Peyer's patch (tissue), 4 donors: ENCODE measurements around the gene DENND4B. TPM values are rescaled to one million over a fixed set of nuclear protein-coding genes. Genes with fewer than 3 reads are reported as not detected.
A peak's percentile ranks its signal among the peaks of the same experiment; 100 is the strongest.

Source experiments
- DNase-seq, 3 donors: peaks; one replicate each; pipeline ENCODE4 v3.0.0-alpha.2; 2017 to 2019
- H3K27ac ChIP-seq, 4 donors: fragments of 200-600 bp; sonication (generic); one replicate each; pipeline ENCODE4 v1.5.1; 2016 to 2019
- H3K27me3 ChIP-seq, 2 donors: fragments of 200-600 bp; sonication (generic); one replicate each; pipeline ENCODE4 v1.5.1; 2019
- H3K36me3 ChIP-seq, 3 donors: fragments of 200-600 bp; sonication (generic); one replicate each; pipeline ENCODE4 v1.5.1; 2016 to 2019
- H3K4me1 ChIP-seq, 4 donors: fragments of 200-600 bp; sonication (generic); one replicate each; pipeline ENCODE4 v1.5.1; 2016 to 2019
- H3K4me3 ChIP-seq, 4 donors: fragments of 200-600 bp; sonication (generic); 1 replicate in 3 of 4; 2 replicates in 1 of 4; pipeline ENCODE4 v1.5.1; 2016 to 2019; ENCODE audit warnings: mild to moderate bottlenecking in 1 of 4
- H3K9me3 ChIP-seq, 4 donors: fragments of 200-600 bp; sonication (generic); one replicate each; pipeline ENCODE4 v1.5.1; 2016 to 2019; ENCODE audit warnings: mild to moderate bottlenecking in 1 of 4
- POLR2A ChIP-seq, 2 donors: fragments of 450-650 bp; IDR thresholded peaks; one replicate each; pipeline ENCODE4 v1.5.1; 2017; ENCODE audit warnings: antibody characterized with exemption in 2 of 2, mild to moderate bottlenecking in 2 of 2, moderate library complexity in 2 of 2
- total RNA-seq, 4 donors: library from RNA; depleted of rRNA; stranded (reverse); fragments of >200 nt; gene quantifications; one replicate each; pipeline ENCODE4 v1.1.0, GENCODE V29; 2016
- TF ChIP-seq, protein P1 (sequence below), 6 experiments: fragments of 450-650 bp in 4 of 6; fragments of 200-600 bp in 2 of 6; sonication (generic) in 1 of 6; IDR thresholded peaks; one replicate each; pipeline ENCODE4 v1.5.1; 2017 to 2019; ENCODE audit warnings: antibody characterized with exemption in 6 of 6, mild to moderate bottlenecking in 3 of 6, moderate library complexity in 1 of 6

DENND4B gene
- total RNA-seq, 4 donors from 2014 or later: 48.2 to 130 (median 91.6) TPM

DNA sequence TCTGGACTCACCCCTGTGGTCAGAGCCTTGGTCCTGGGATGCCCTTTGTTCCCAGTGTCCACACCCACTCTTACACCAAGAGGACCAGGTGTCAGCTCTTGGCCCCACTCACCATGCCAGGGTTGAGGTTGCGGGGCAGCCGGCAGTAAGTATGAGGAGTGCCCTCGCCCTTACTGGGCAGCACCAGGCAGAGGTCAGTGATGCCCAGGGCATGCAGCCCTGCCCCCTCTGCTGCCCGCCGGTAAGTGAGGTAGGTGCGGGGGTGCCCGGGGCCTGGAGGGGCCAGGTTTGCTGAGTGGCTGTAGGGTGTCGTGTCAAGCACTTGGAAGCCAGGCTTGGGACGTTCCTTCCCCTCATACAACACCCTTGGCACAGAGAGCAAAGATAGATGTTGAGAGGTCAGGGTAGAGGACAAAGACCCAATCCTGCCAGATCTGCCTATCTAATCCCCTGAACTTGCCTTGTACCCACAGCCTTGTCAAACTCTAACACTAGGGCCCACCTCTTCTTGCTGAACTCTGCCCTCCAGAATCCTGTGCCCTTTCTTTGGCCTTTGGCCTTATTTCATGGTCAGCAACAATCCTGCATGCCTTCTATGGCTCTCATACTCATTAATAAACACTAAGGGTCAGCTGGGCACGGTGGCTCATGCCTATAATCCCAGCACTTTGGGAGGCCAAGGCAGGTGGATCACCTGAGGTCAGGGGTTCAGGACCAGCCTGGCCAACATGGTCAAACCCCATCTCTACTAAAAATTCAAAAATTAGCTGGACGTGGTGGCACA lies 3.6 kb downstream of the DENND4B start:
- H3K4me1 ChIP-seq: peaks cover 0 to 21% (median 8%) of the 10 kb centered on the region in 4 donors
- no peaks in the 10 kb centered on the region for H3K9me3 ChIP-seq
- H3K27ac ChIP-seq: no peak overlapping the region
- TF ChIP-seq POLR2A (IDR thresholded peaks at IDR 0.05): no peak
- TF ChIP-seq, protein P1, sequence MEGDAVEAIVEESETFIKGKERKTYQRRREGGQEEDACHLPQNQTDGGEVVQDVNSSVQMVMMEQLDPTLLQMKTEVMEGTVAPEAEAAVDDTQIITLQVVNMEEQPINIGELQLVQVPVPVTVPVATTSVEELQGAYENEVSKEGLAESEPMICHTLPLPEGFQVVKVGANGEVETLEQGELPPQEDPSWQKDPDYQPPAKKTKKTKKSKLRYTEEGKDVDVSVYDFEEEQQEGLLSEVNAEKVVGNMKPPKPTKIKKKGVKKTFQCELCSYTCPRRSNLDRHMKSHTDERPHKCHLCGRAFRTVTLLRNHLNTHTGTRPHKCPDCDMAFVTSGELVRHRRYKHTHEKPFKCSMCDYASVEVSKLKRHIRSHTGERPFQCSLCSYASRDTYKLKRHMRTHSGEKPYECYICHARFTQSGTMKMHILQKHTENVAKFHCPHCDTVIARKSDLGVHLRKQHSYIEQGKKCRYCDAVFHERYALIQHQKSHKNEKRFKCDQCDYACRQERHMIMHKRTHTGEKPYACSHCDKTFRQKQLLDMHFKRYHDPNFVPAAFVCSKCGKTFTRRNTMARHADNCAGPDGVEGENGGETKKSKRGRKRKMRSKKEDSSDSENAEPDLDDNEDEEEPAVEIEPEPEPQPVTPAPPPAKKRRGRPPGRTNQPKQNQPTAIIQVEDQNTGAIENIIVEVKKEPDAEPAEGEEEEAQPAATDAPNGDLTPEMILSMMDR (IDR thresholded peaks at IDR 0.05): no peak
- peaks cover 0 to 60% (median 0%) of the 10 kb centered on the region in 3 donors for H3K36me3 ChIP-seq
- no peaks in the 10 kb centered on the region for H3K27me3 ChIP-seq
- DNase-seq: peak in 1 of 3 donors; percentile 32
- no peak overlapping the region for H3K4me3 ChIP-seq

DNA sequence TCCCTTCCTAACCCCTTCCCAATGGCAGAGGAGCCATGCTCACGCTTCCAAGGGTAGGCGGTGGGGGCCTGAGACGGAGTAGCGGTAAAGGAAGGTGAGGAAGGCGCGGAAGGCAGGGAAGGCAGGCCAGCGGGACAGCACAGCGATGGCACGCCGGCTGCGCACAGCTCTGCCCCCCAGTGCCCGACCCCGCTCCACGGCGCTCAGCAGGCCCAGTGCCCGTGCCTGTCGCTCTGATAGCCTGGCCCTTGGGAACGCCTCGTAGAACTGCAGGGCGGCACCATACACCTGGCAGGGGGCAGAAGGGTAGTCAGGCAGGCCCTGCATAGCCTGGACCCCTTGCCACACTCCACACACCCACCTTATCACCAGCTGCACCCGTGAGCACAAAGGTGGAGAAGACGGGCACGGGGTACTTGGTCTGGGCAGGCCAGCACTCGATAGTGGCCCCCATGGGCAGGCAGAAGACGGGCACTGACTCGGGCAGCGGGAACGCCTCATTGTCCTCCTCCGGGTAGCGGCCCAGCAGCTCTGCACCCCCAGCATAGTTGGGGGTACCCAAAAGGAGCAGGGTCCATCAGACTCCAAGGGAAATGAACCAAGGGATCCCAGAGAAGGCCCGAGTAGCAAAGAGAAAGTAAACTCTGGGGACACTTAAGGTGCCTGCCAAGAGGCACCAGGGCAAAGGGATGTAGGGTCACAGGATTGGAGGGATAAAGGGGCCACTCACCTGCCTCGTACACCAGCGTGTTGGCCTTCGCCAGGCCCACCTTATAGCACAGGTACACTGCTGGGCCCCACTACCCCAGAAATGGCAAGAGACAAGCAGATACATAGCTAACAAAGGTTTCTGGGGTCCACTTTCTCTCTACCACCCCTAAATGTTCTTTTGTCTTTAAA lies 4.4 kb downstream of the DENND4B start:
- TF ChIP-seq, protein P1 (IDR thresholded peaks at IDR 0.05): no peak
- TF ChIP-seq POLR2A (IDR thresholded peaks at IDR 0.05): no peak
- Histone ChIP-seq H3K27ac (no peak overlapping the region), H3K9me3 (no peaks in the 10 kb centered on the region), H3K4me3 (no peak overlapping the region), H3K27me3 (no peaks in the 10 kb centered on the region), H3K4me1 (peaks cover 0 to 21% (median 8%) of the 10 kb centered on the region in 4 donors), H3K36me3 (peaks cover 0 to 61% (median 0%) of the 10 kb centered on the region in 3 donors)
- peak in 1 of 3 donors; percentile 47 for DNase-seq

DNA sequence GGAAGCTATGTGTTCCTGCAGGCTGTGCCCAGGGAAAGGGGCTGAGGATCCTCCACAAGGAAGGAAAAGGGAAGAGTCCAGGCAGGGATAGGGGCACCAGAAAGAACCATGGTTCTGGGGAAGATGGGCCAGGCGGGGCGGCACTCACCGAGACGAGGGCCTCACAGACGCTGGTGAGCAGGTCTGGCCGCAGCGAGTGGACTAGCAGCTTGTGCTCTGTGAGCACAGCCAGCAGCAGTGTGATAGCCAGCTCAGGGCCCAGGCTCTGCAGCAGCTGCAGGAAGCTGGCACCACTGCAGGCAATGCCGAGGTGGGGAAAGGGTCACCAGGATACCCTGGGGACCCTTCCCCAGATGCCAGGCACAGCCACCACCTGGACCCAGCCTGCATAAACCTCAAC lies 5.8 kb downstream of the DENND4B start:
- Histone ChIP-seq H3K27me3 (no peaks in the 10 kb centered on the region), H3K4me1 (peaks cover 0 to 15% (median 5%) of the 10 kb centered on the region in 4 donors), H3K4me3 (no peak overlapping the region), H3K36me3 (peaks cover 0 to 75% (median 0%) of the 10 kb centered on the region in 3 donors), H3K27ac (no peak overlapping the region), H3K9me3 (no peaks in the 10 kb centered on the region)
- no peak for TF ChIP-seq POLR2A (IDR thresholded peaks at IDR 0.05)
- TF ChIP-seq, protein P1 (IDR thresholded peaks at IDR 0.05): no peak
- peak in 1 of 3 donors; percentile 23 for DNase-seq

DNA sequence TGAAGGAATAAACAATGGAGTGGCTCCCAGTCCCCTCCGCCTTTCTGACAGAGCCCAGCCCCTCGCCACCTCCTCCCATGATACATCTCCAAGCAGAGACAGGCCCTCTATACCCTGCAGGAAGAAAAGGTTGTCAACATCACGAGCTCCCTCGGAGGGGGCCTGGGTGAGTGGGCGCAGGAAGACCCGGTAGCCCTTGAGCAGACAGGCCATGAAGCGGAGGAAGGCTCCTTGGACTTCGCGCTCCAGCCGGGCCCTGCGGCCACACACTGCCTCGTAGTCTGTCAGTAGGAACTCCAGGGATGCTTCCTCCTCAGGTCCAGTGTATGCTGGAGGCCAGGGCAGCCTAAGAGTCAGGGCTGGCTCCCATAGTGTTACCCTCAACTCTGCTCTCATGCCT lies 7.0 kb downstream of the DENND4B start:
- no peak overlapping the region for H3K27ac ChIP-seq
- H3K27me3 ChIP-seq: no peaks in the 10 kb centered on the region
- TF ChIP-seq POLR2A (IDR thresholded peaks at IDR 0.05): no peak
- TF ChIP-seq, protein P1 (IDR thresholded peaks at IDR 0.05): no peak
- H3K4me1 ChIP-seq: peaks cover 0 to 9% (median 4%) of the 10 kb centered on the region in 4 donors
- DNase-seq: no peak
- no peaks in the 10 kb centered on the region for H3K9me3 ChIP-seq
- peaks cover 0 to 87% (median 0%) of the 10 kb centered on the region in 3 donors for H3K36me3 ChIP-seq
- no peak overlapping the region for H3K4me3 ChIP-seq

DNA sequence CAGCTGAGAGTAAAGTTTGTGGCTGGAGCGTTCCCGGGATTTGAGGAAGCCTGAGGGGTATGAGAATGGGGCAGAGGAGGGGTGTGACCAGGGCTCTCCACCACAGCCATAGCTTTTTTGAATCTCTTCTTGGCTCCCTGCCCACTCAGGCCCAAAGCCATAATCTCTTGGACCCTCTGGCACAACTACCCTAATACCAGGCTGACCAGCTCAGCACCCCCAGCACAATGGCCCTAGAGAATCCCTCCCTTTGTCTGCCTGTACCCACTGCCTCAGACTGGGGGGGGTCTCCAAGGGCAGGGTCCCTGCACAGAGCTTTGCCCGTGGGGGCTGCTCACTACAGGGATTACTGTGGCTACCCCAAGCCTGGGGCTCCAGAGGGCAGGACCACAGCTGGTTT lies 7.5 kb downstream of the DENND4B start:
- no peaks in the 10 kb centered on the region for H3K27me3 ChIP-seq
- no peaks in the 10 kb centered on the region for H3K9me3 ChIP-seq
- no peak overlapping the region for H3K4me3 ChIP-seq
- H3K36me3 ChIP-seq: peaks cover 0 to 90% (median 0%) of the 10 kb centered on the region in 3 donors
- DNase-seq: no peak
- no peak for TF ChIP-seq POLR2A (IDR thresholded peaks at IDR 0.05)
- TF ChIP-seq, protein P1 (IDR thresholded peaks at IDR 0.05): no peak
- H3K27ac ChIP-seq: no peak overlapping the region
- peaks cover 0 to 4% (median 2%) of the 10 kb centered on the region in 4 donors for H3K4me1 ChIP-seq
